ENCODE results near the gene GADL1. TPM values are rescaled to one million over a fixed set of nuclear protein-coding genes. Genes with fewer than 3 reads are reported as not detected.

The GADL1 gene
- total RNA-seq, 1 experiment from 2014 or later, result 0.09 TPM

GRCh38 chr3:30793740-30794139 lies 100.7 kb downstream of the GADL1 start:
- H3K27ac Mint-ChIP-seq, result no peak overlapping the region
- Histone ChIP-seq H4K91ac (ENCODE audit: insufficient read length, low read depth, low read length) (no peak overlapping the region), H3K9me3 (ENCODE audit: control insufficient read depth, low read depth, low read length) (no peaks in the 10 kb centered on the region), H3K18ac (ENCODE audit: insufficient read length, low read depth, low read length) (no peak overlapping the region), H2BK5ac (ENCODE audit: insufficient read length, low read length) (no peak overlapping the region), H3K4me1 (ENCODE audit: insufficient read depth, low read length) (no peaks in the 10 kb centered on the region), H3K23me2 (ENCODE audit: insufficient read length, low read depth, low read length, poor library complexity, severe bottlenecking) (no peaks in the 10 kb centered on the region), H3K79me2 (ENCODE audit: insufficient read depth, low read length) (no peaks in the 10 kb centered on the region), H2AK5ac (ENCODE audit: insufficient read length, low read length) (no peak overlapping the region), H3K56ac (ENCODE audit: insufficient read length, low read depth, low read length) (no peak overlapping the region), H3K4ac (ENCODE audit: low read depth, low read length) (no peak overlapping the region), H3K9ac (ENCODE audit: extremely low read depth, insufficient read length, low read length) (no peak overlapping the region), H2BK20ac (ENCODE audit: low read depth, low read length, poor library complexity, severe bottlenecking) (no peak overlapping the region), H4K20me1 (ENCODE audit: control insufficient read depth, insufficient read depth, insufficient read length) (no peaks in the 10 kb centered on the region), H3K14ac (ENCODE audit: insufficient read depth, low read length) (no peak overlapping the region), H3T11ph (ENCODE audit: low read length) (no peak overlapping the region), H3K27me3 (ENCODE audit: insufficient read depth, low read length) (no peaks in the 10 kb centered on the region), H2BK15ac (ENCODE audit: low read depth, low read length) (no peak overlapping the region), H3K79me1 (ENCODE audit: insufficient read depth, low read depth, low read length, poor library complexity, severe bottlenecking) (no peaks in the 10 kb centered on the region), H2BK12ac (ENCODE audit: insufficient read length, low read depth, low read length) (no peak overlapping the region), H4K8ac (replicated peaks; ENCODE audit: insufficient read length, low read depth, low read length) (no peak overlapping the region), H3K27ac (ENCODE audit: insufficient read length, low read depth, low read length) (no peak overlapping the region), H3K23ac (ENCODE audit: insufficient read length, low read depth, low read length) (no peak overlapping the region), H2AFZ (ENCODE audit: low read length) (no peak overlapping the region), H2BK120ac (ENCODE audit: low read depth, low read length, poor library complexity, severe bottlenecking) (no peak overlapping the region), H3K4me2 (ENCODE audit: insufficient read depth, insufficient read length, low read length) (no peak overlapping the region), H4K5ac (ENCODE audit: insufficient read length, low read depth, low read length) (no peak overlapping the region)
- no peaks in the 10 kb centered on the region for H3K4me1 Mint-ChIP-seq
- no peaks in the 10 kb centered on the region; a peak in 1 of 7 replicates for H3K36me3 Mint-ChIP-seq (ENCODE audit: insufficient read depth in 1 of 3, low read depth in 3 of 3)
- TF ChIP-seq CTCF (conservative IDR thresholded peaks at IDR 0.05), result no peak
- H3K4me3 Mint-ChIP-seq, result no peak overlapping the region
- no peaks in the 10 kb centered on the region; a peak in 1 of 5 replicates for H3K9me3 Mint-ChIP-seq
- no CpG with 5 or more reads among the region's 4 CpGs for WGBS (ENCODE audit: extremely low coverage, insufficient read length, low lambda C conversion rate)
- no peak for DNase-seq
- no peaks in the 10 kb centered on the region; the same call in 1 of the 2 replicates for H3K27me3 Mint-ChIP-seq (ENCODE audit: low read depth)

All from H9 (cell line).